IMR-90 (cell line): ENCODE data around the gene DYSF. TPM values are rescaled to one million over a fixed set of nuclear protein-coding genes. Genes with fewer than 3 reads are reported as not detected.

Source experiments
- ATAC-seq: fragments of 200-7000 bp; cut with Tn5 transposase; 2 replicates; pipeline ENCODE4 v1.9.1; 2020; ENCODE audit warnings: low read depth, mild to moderate bottlenecking, moderate library complexity
- BruUV-seq: library from RNA; stranded (reverse); fragments of 400-500 nt; replicated peaks from 2 replicates; lab custom pipeline; 2021; lab: Mats Ljungman, UMichigan
- CTCF ChIA-PET: fragments of 300-600 bp; formaldehyde crosslinking; extraction: SDS; loops from one replicate; lab custom pipeline; 2021; ENCODE audit warnings: antibody characterized with exemption; lab: Yijun Ruan, JAX
- POLR2A ChIA-PET: fragments of 300-600 bp; sonication (Branson Sonifier 250); formaldehyde crosslinking; loops from one replicate; lab custom pipeline; 2022; ENCODE audit warnings: antibody characterized with exemption; ENCODE audit not compliant: unreplicated experiment; lab: Charles Lee
- DNase-seq: peaks from one replicate; pipeline ENCODE4 v3.0.0; 2013
- H2AFZ ChIP-seq: replicated peaks from 2 replicates; pipeline ENCODE3; 2013; ENCODE audit warnings: low read length, mild to moderate bottlenecking; ENCODE audit not compliant: poor library complexity
- H2AK5ac ChIP-seq: 2 replicates; pipeline ENCODE4 v1.6.1; 2013; ENCODE audit warnings: low read depth, low read length, inconsistent platforms
- H2AK9ac ChIP-seq: replicated peaks from 2 replicates; pipeline ENCODE3; 2013; ENCODE audit warnings: mild to moderate bottlenecking, low read depth, low read length, moderate library complexity; ENCODE audit not compliant: poor library complexity
- H2BK120ac ChIP-seq: 2 replicates; pipeline ENCODE4 v1.6.1; 2013; ENCODE audit warnings: low read depth, low read length, inconsistent platforms
- H2BK15ac ChIP-seq: 3 replicates; pipeline ENCODE4 v1.6.1; 2013; ENCODE audit warnings: low read depth, low read length, inconsistent platforms
- H2BK20ac ChIP-seq: 2 replicates; pipeline ENCODE4 v1.6.1; 2013; ENCODE audit warnings: low read depth, mild to moderate bottlenecking, inconsistent platforms, low read length, moderate library complexity
- H2BK5ac ChIP-seq: 2 replicates; pipeline ENCODE4 v1.6.1; 2013; ENCODE audit warnings: mild to moderate bottlenecking, low read depth, low read length, inconsistent platforms; ENCODE audit not compliant: poor library complexity, severe bottlenecking
- H3K14ac ChIP-seq: replicated peaks from 2 replicates; pipeline ENCODE4 v1.6.1; 2013; ENCODE audit warnings: low read depth, low read length, inconsistent platforms
- H3K18ac ChIP-seq: 2 replicates; pipeline ENCODE4 v1.6.1; 2013; ENCODE audit warnings: low read depth, low read length, control low read depth
- H3K23ac ChIP-seq: 2 replicates; pipeline ENCODE4 v1.6.1; 2013; ENCODE audit warnings: low read depth, low read length, inconsistent platforms
- H3K27ac ChIP-seq: 2 replicates; pipeline ENCODE4 v1.5.1; 2013; ENCODE audit warnings: mild to moderate bottlenecking, control low read depth, low read length; ENCODE audit not compliant: insufficient read depth
- H3K27me3 ChIP-seq: 2 replicates; pipeline ENCODE4 v1.6.1; 2013; ENCODE audit warnings: low read length; ENCODE audit not compliant: control insufficient read depth, insufficient read depth
- H3K36me3 ChIP-seq: 2 replicates; pipeline ENCODE4 v1.6.1; 2013; ENCODE audit warnings: low read length, mixed read lengths; ENCODE audit not compliant: control insufficient read depth, insufficient read depth
- H3K4ac ChIP-seq: 2 replicates; pipeline ENCODE4 v1.6.1; 2013; ENCODE audit warnings: low read depth, low read length, inconsistent platforms
- H3K4me1 ChIP-seq: 2 replicates; pipeline ENCODE4 v1.6.1; 2013; ENCODE audit warnings: low read length, mixed read lengths; ENCODE audit not compliant: control insufficient read depth, insufficient read depth
- H3K4me2 ChIP-seq: 2 replicates; pipeline ENCODE4 v1.6.1; 2013; ENCODE audit warnings: low read depth, mild to moderate bottlenecking, control low read depth, low read length, moderate library complexity
- H3K4me3 ChIP-seq: 2 replicates; pipeline ENCODE4 v1.5.1; 2013; ENCODE audit warnings: low read depth, mild to moderate bottlenecking, control low read depth, low read length, moderate library complexity; ENCODE audit not compliant: insufficient read depth
- H3K56ac ChIP-seq: 2 replicates; pipeline ENCODE4 v1.6.1; 2013; ENCODE audit warnings: low read length, inconsistent platforms; ENCODE audit not compliant: insufficient read depth; ENCODE audit errors: extremely low read depth
- H3K79me1 ChIP-seq, 2 experiments: 2 replicates each; pipeline ENCODE4 v1.6.1; 2013; ENCODE audit warnings: low read length in 2 of 2, inconsistent platforms in 1 of 2, low read depth in 1 of 2
- H3K9ac ChIP-seq: 2 replicates; pipeline ENCODE4 v1.6.1; 2013; ENCODE audit warnings: low read depth, low read length, control low read depth
- H3K9me1 ChIP-seq: 2 replicates; pipeline ENCODE4 v1.6.1; 2013; ENCODE audit warnings: low read length, inconsistent platforms; ENCODE audit not compliant: insufficient read depth
- H3K9me3 ChIP-seq: 2 replicates; pipeline ENCODE4 v1.6.1; 2013; ENCODE audit warnings: low read length; ENCODE audit not compliant: control insufficient read depth, insufficient read depth
- H4K20me1 ChIP-seq: 2 replicates; pipeline ENCODE4 v1.6.1; 2013; ENCODE audit warnings: low read length, inconsistent platforms; ENCODE audit not compliant: insufficient read depth
- H4K5ac ChIP-seq: 2 replicates; pipeline ENCODE4 v1.6.1; 2013; ENCODE audit warnings: mild to moderate bottlenecking, low read depth, low read length, control low read depth
- H4K8ac ChIP-seq, 2 experiments: 2 replicates each; pipeline ENCODE4 v1.6.1; 2013; ENCODE audit warnings: low read depth in 2 of 2, low read length in 2 of 2, control low read depth in 1 of 2, inconsistent platforms in 1 of 2
- H4K91ac ChIP-seq: 2 replicates; pipeline ENCODE4 v1.6.1; 2013; ENCODE audit warnings: low read depth, low read length, inconsistent platforms; ENCODE audit not compliant: insufficient read depth
- BHLHE40 ChIP-seq: fragments of 150-350 bp; IDR thresholded peaks from 2 replicates; pipeline ENCODE4 v1.6.1; 2016; ENCODE audit warnings: mild to moderate bottlenecking, low read depth, low read length
- CEBPB ChIP-seq: IDR thresholded peaks from 2 replicates; pipeline ENCODE4 v1.6.1; 2012; ENCODE audit warnings: low read depth, low read length, improper control_type of control experiment
- CHD1 ChIP-seq: IDR thresholded peaks from 2 replicates; pipeline ENCODE4 v1.6.1; 2012; ENCODE audit warnings: low read depth, low read length, improper control_type of control experiment
- CTCF ChIP-seq: conservative IDR thresholded peaks from 2 replicates; pipeline ENCODE4 v1.5.1; 2012; ENCODE audit warnings: mild to moderate bottlenecking, low read depth, low read length, improper control_type of control experiment
- FOS ChIP-seq: fragments of 150-350 bp; IDR thresholded peaks from 2 replicates; pipeline ENCODE4 v1.6.1; 2016; ENCODE audit warnings: low read depth, low read length
- MAFK ChIP-seq: IDR thresholded peaks from 2 replicates; pipeline ENCODE4 v1.6.1; 2012; ENCODE audit warnings: low read depth, low read length, improper control_type of control experiment
- NFE2L2 ChIP-seq: fragments of 150-350 bp; IDR thresholded peaks from 2 replicates; pipeline ENCODE4 v1.6.1; 2016; ENCODE audit warnings: low read depth, mild to moderate bottlenecking, low read length
- POLR2A ChIP-seq: IDR thresholded peaks from 2 replicates; pipeline ENCODE4 v1.6.1; 2012; ENCODE audit warnings: mild to moderate bottlenecking, low read depth, low read length
- RAD21 ChIP-seq: IDR thresholded peaks from 2 replicates; pipeline ENCODE4 v1.6.1; 2012; ENCODE audit warnings: low read length, improper control_type of control experiment
- RCOR1 ChIP-seq: IDR thresholded peaks from 2 replicates; pipeline ENCODE4 v1.6.1; 2012; ENCODE audit warnings: mild to moderate bottlenecking, low read length, improper control_type of control experiment; ENCODE audit not compliant: insufficient replicate concordance
- RFX5 ChIP-seq: IDR thresholded peaks from 2 replicates; pipeline ENCODE4 v1.8.0; 2012; ENCODE audit warnings: low read depth, mild to moderate bottlenecking, low read length, moderate library complexity
- USF2 ChIP-seq: fragments of 150-350 bp; IDR thresholded peaks from 2 replicates; pipeline ENCODE4 v1.6.1; 2017; ENCODE audit warnings: mild to moderate bottlenecking, antibody characterized with exemption, low read length, low read depth
- WGBS, 2 experiments: methylation state at CpG; one replicate each; pipeline versions ENCODE4 v1.1.5 to v1.1.7; 2013; ENCODE audit warnings: missing lambda C conversion rate in 2 of 2; ENCODE audit not compliant: insufficient read length in 1 of 2; ENCODE audit errors: extremely low coverage in 2 of 2; 5-methylcytosine and 5-hydroxymethylcytosine counted together
- dilution Hi-C: fragments of 300-500 bp; cut with HindIII; formaldehyde crosslinking; loops from one replicate; pipeline ENCODE4 v1.14.3; 2018; ENCODE audit warnings: low sequenced_read_pairs; ENCODE audit not compliant: unreplicated experiment
- in situ Hi-C: fragments of 300-500 bp; cut with MboI; formaldehyde crosslinking; loops from 3 replicates; pipeline ENCODE4 v1.14.3; 2019; ENCODE audit warnings: low sequenced_read_pairs, inconsistent platforms, mixed read lengths
- intact Hi-C: fragments of 100-400 bp; cut with micrococcal nuclease; formaldehyde crosslinking; loops from 2 replicates; pipeline ENCODE4 v1.10.0; 2022
- polyA plus RNA-seq, 3 experiments: library from polyadenylated mRNA; depleted of rRNA; stranded (reverse); fragments of >200 nt; gene quantifications; 2 replicates each; pipeline ENCODE4 v1.2.3, GENCODE V29; 2012; ENCODE audit warnings: low replicate concordance in 1 of 3
- total RNA-seq: library from RNA; depleted of rRNA; stranded (reverse); fragments of >200 nt; gene quantifications from 2 replicates; pipeline ENCODE4 v1.2.3, GENCODE V29; 2012

Gene DYSF
- total and polyA plus RNA-seq, 2 of the 4 experiments (the other 2 are of a cell fraction), result 0.09 to 0.18 TPM

DNA sequence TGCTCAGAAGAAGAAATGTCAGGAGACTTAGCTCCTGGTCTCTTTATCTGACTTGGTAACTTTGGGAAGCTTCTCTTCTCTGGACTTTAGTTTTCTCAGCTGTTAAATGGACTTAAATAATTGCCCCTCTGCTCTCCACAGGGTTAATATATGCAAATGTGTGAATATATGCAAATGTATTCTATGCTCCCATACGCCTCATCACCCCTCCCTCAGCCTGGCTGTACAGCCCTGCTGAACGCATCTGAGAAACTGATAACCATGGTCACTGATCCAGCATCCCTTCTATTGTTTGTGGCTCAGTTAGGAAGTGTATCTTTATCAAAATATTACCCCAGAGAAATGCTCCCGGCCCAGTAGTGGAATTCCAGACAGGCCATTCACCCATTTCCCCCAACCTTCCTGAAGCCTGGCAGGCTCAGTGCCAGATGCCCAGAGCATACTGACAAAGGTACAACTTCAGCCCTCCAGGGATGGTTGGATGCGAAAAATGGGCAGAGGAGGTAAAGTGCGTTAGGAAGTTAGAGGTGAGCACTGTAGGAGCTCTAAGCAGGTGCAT lies 103.4 kb downstream of the DYSF start:
- ChIA-PET POLR2A (no interaction called here), CTCF (interaction anchor here (0.9 kb wide), 1 partner anchor 11 kb away, joined by 4 read pairs; no protein-coding TSS in a partner anchor)
- no peak overlapping the region for H3K18ac ChIP-seq
- H2AFZ ChIP-seq, result no peak overlapping the region
- H3K27ac ChIP-seq, result no peak overlapping the region
- in situ Hi-C loops (no loop called here), intact Hi-C loops (no loop called here), dilution Hi-C loops (no loop called here)
- no peaks in the 10 kb centered on the region for H3K4me1 ChIP-seq
- no TSS peak for BruUV-seq
- no peak overlapping the region for H3K9ac ChIP-seq
- H2BK20ac ChIP-seq, result no peak overlapping the region
- no peak overlapping the region for H2AK5ac ChIP-seq
- no peaks in the 10 kb centered on the region for H3K36me3 ChIP-seq
- H3K23ac ChIP-seq, result no peak overlapping the region
- no peak overlapping the region for H2AK9ac ChIP-seq
- no peak overlapping the region for H3K14ac ChIP-seq
- H3K4me3 ChIP-seq, result no peak overlapping the region
- H2BK15ac ChIP-seq, result no peak overlapping the region
- peaks cover 46% of the 10 kb centered on the region for H3K27me3 ChIP-seq
- TF ChIP-seq NFE2L2, result no peak
- TF ChIP-seq POLR2A, result no peak
- TF ChIP-seq CEBPB, result no peak
- TF ChIP-seq RCOR1, result no peak
- no peak for TF ChIP-seq CTCF
- no peak for TF ChIP-seq USF2
- no peak for TF ChIP-seq RFX5
- no peak for TF ChIP-seq MAFK
- no peak for TF ChIP-seq CHD1
- TF ChIP-seq BHLHE40, result no peak
- no peak for TF ChIP-seq FOS
- no peak for TF ChIP-seq RAD21
- no peak overlapping the region for H3K4me2 ChIP-seq
- no peak overlapping the region for H4K91ac ChIP-seq
- no peak overlapping the region for H4K8ac ChIP-seq
- H2BK120ac ChIP-seq, result no peak overlapping the region
- DNase-seq (no peak), ATAC-seq (no peak)
- no peak overlapping the region for H3K4ac ChIP-seq
- no peak overlapping the region for H3K56ac ChIP-seq
- H4K20me1 ChIP-seq, result no peaks in the 10 kb centered on the region
- no CpG with 5 or more reads among the region's 5 CpGs for WGBS, 2 experiments
- H3K9me1 ChIP-seq, result no peaks in the 10 kb centered on the region
- no peaks in the 10 kb centered on the region for H3K79me1 ChIP-seq
- H4K5ac ChIP-seq, result no peak overlapping the region
- H2BK5ac ChIP-seq, result no peak overlapping the region
- H3K9me3 ChIP-seq, result no peaks in the 10 kb centered on the region
